HFF-Myc (cell line): Measurements from ENCODE around the gene PLA2G12A.
"Not testable (repeated sequence)": the region's sequence is repeated elsewhere in the genome, so short reads cannot be mapped to it uniquely, and the experiment has no call there.

Experiments
- DNase-seq: peaks from one replicate; pipeline ENCODE4 v3.0.0-alpha.2; 2011; ENCODE audit warnings: low read depth; ENCODE audit errors: extremely low read depth
- H3K4me3 ChIP-seq: replicated peaks from 2 replicates; pipeline ENCODE4 v1.5.1; 2011; ENCODE audit warnings: low read depth, mild to moderate bottlenecking, control low read depth, low read length
- TF ChIP-seq, protein P1 (sequence below): IDR thresholded peaks from 2 replicates; pipeline ENCODE4 v1.5.1; 2012; ENCODE audit warnings: mild to moderate bottlenecking, low read depth, low read length, control low read depth; ENCODE audit errors: missing control alignments

Gene PLA2G12A

DNA sequence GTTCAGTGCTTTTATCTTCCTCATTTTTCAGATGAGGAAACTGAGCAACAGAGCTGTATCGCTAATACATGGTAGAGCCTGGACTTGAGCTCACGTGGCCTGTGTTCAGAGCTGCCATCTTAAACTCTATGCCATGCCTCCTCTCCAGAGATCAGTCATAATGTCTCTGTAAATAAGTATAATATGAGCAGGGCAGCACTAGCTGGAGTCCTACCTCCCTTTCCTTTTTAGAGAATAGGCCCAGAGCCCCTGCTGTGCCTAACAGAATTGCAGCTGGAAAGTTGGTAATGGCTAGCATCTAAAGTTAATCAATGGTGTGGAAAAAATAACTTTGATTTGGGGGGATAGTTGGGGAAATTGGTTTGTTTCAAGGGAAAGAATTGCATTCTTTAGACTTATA is 47.0 kb downstream of the PLA2G12A start:
- no peak for DNase-seq
- TF ChIP-seq, protein P1, sequence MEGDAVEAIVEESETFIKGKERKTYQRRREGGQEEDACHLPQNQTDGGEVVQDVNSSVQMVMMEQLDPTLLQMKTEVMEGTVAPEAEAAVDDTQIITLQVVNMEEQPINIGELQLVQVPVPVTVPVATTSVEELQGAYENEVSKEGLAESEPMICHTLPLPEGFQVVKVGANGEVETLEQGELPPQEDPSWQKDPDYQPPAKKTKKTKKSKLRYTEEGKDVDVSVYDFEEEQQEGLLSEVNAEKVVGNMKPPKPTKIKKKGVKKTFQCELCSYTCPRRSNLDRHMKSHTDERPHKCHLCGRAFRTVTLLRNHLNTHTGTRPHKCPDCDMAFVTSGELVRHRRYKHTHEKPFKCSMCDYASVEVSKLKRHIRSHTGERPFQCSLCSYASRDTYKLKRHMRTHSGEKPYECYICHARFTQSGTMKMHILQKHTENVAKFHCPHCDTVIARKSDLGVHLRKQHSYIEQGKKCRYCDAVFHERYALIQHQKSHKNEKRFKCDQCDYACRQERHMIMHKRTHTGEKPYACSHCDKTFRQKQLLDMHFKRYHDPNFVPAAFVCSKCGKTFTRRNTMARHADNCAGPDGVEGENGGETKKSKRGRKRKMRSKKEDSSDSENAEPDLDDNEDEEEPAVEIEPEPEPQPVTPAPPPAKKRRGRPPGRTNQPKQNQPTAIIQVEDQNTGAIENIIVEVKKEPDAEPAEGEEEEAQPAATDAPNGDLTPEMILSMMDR: no peak
- no peak overlapping the region for H3K4me3 ChIP-seq

DNA sequence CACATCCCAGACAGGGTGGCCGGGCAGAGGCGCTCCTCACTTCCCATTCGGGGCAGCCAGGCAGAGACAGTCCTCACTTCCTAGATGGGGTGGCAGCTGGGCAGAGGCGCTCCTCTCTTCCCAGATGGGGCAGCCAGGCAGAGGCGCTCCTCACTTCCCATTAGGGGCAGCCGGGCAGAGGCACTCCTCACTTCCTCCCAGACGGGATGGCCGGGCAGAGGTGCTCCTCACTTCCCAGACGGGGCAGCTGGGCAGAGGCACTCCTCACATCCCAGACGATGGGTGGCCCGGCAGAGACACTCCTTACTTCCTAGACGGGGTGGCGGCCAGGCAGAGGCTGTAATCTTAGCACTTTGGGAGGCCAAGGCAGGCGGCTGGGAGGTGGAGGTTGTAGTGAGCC is 50.9 kb downstream of the PLA2G12A start:
- H3K4me3 ChIP-seq, DNase-seq: not testable (repeated sequence)

DNA sequence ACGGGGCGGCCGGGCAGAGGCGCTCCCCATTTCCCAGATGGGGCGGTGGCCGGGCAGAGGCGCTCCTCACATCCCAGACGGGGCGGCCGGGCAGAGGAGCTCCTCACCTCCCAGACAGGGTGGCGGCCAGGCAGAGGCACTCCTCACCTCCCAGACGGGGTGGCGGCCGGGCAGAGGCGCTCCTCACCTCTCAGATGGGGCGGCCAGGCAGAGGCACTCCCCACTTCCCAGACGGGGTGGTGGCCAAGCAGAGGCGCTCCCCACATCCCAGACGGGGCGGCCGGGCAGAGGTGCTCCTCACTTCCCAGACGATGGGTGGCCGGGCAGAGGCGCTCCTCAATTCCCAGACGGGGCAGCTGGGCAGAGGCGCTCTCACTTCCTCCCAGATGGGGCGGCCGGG is 51.4 kb downstream of the PLA2G12A start:
- DNase-seq, H3K4me3 ChIP-seq: not testable (repeated sequence)

DNA sequence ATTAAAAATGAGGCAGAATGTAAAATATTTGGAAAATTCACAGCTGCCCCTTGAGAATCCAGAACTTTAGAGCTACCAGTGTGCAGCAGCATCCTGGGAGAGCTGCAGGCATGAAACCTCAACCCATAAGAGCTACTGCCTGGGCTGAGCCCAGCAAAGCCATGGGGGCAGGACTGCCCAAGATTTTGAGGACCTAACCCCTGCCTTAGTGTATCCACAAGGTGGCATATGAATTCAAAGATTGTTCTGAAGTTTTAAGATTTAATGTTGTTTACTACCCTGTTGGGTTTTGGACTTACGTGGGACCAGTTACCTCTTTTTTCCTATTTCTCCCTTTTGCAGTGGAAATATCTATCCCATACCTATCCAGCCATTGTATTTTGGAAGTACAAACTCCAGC is 53.0 kb downstream of the PLA2G12A start:
- DNase-seq: no peak
- TF ChIP-seq, protein P1: peak; percentile 12
- no peak overlapping the region for H3K4me3 ChIP-seq

DNA sequence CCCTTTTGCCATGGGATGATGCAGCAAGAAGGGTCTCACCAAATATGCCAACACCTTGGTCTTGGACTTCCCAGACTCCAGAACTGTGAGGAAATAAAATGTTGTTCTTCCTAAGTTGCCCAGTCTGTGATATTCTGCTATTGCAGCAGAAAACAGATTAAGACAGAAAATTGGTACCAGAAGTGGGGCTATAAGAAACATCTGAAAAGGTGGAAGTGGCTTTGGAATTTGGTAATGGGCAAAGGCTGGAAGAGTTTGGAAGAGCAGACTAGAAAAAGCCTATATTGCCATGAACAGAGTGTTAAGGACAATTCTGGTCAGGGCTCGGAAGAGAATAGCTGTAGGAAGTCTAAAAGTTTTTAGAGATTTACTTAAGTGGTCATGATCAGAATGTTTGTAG is 54.0 kb downstream of the PLA2G12A start:
- TF ChIP-seq, protein P1: no peak
- DNase-seq: no peak
- no peak overlapping the region for H3K4me3 ChIP-seq

DNA sequence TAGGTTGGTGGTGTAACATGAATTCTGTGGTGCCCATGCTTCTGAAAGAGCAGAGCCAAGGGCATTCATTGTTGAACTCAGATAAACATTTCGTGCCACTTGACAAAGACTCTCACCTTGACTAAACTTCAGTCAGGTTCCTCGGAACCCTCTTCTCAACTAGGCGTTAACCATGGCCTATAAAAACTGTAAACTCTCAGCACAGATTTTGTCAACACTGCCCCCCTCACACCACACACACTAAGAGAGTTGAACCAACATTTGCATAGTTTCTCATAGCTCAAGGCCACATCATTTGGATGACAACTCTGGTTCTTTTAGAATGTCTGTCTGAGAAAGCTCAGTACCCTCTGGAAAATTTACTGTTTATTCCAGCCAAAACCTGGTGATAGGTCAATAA is 54.7 kb downstream of the PLA2G12A start:
- no peak overlapping the region for H3K4me3 ChIP-seq
- TF ChIP-seq, protein P1: no peak
- DNase-seq: no peak

DNA sequence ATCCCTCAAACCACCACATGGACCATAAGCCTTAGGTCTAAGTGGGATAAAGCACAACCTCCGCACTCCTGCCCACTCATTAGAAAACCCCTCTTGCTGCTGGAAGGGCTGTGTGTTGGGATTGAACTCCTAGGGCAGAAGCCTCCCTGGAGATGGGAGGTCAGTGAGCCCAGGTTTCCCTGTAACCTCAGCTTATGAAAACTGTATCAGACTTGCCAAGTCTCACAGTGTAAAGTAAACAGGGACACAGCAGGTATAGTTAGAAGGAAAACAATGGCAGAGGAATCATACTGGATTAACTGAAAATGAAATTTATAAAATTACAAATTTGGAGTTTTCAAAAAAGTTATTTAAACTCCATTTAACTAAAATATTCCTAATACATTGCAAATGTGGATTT is 56.6 kb downstream of the PLA2G12A start:
- TF ChIP-seq, protein P1: no peak
- DNase-seq: no peak
- H3K4me3 ChIP-seq: no peak overlapping the region

DNA sequence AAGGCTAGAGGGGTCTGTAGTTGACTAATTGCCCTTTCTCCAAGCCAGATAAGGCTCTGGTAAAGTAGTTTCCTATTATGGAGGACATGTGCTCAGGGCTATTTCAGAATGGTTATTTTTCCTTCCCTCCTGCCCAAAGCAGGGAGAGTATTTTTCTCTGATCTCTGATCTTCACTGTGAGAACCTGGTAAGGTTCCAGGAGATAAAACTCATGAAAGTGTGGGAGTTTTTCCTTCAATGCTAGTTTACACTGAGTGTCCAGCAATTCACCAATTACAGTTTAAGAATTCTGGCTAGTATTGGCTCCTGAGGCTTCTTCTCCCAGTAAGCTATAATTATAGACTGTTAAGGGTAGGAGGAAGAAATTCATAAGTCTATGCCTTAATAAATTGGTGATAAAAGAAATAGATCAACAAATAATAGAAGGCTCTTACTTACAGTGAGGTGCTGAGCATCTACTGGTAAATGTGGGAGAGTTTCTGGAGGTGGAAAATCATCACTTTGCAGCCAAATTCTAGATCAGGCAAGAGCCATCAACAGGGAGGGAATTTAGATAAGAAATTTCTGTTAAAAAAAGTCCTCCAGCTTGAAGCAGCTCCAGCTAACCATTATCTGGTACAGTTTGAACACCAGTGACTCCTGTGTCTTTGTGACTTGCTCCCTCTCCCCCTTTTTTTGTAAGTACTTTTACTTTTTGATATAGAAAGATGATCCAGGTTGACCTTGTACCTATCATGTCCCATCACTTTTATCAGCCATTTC is 57.5 kb downstream of the PLA2G12A start:
- DNase-seq: no peak
- TF ChIP-seq, protein P1: no peak

More for the DNA sequence above, 57.5 kb downstream of the PLA2G12A start:
- H3K4me3 ChIP-seq: no peak overlapping the region
